Activated CD8-positive, alpha-beta memory T cell treated with anti-CD3 and anti-CD28 coated beads, Interleukin-2, amount 50 U/mL, for 24 hours (primary cell): Measurements from ENCODE around the gene PPP1R2B.
"Not testable (repeated sequence)": the region's sequence is repeated elsewhere in the genome, so short reads cannot be mapped to it uniquely, and the experiment has no call there.

ENCODE experiments used
- DNase-seq: peaks from one replicate; pipeline ENCODE4 v3.0.0-alpha.2; 2020; ENCODE audit errors: extremely low read depth

PPP1R2B gene

GRCh38 chr5:156850206-156850751 is at the start of gene PPP1R2B:
PPP1R2B (plus strand) TSS chr5:156850295; CDS start chr5:156850563, 268 bp downstream.
- no peak for DNase-seq

- DNase-seq: no peak
Measured at GRCh38 chr5:156800929-156801328, 49.2 kb upstream of the PPP1R2B start.

- DNase-seq: no peak
Measured at GRCh38 chr5:156802501-156802900, 47.6 kb upstream of the PPP1R2B start.

- no peak for DNase-seq
Measured at GRCh38 chr5:156803404-156803803, 46.7 kb upstream of the PPP1R2B start.

GRCh38 chr5:156812959-156813358 is 37.1 kb upstream of the PPP1R2B start:
- no peak for DNase-seq

GRCh38 chr5:156815988-156816599 is 34.0 kb upstream of the PPP1R2B start:
- no peak for DNase-seq

- no peak for DNase-seq
Measured at GRCh38 chr5:156819537-156819936, 30.6 kb upstream of the PPP1R2B start.

GRCh38 chr5:156819967-156820581 is 30.0 kb upstream of the PPP1R2B start:
- no peak for DNase-seq

- DNase-seq: no peak
Measured at GRCh38 chr5:156824241-156824640, 25.9 kb upstream of the PPP1R2B start.

- DNase-seq: no peak
Measured at GRCh38 chr5:156824800-156825199, 25.3 kb upstream of the PPP1R2B start.

GRCh38 chr5:156825688-156826087 is 24.4 kb upstream of the PPP1R2B start:
- DNase-seq: no peak

- DNase-seq: no peak
Measured at GRCh38 chr5:156826150-156826549, 23.9 kb upstream of the PPP1R2B start.

GRCh38 chr5:156834916-156835315 is 15.2 kb upstream of the PPP1R2B start:
- no peak for DNase-seq

- no peak for DNase-seq
Measured at GRCh38 chr5:156835905-156836304, 14.2 kb upstream of the PPP1R2B start.

- DNase-seq: no peak
Measured at GRCh38 chr5:156836846-156837245, 13.2 kb upstream of the PPP1R2B start.

- DNase-seq: no peak
Measured at GRCh38 chr5:156838961-156839360, 11.1 kb upstream of the PPP1R2B start.

- no peak for DNase-seq
Measured at GRCh38 chr5:156841737-156842136, 8.4 kb upstream of the PPP1R2B start.

- no peak for DNase-seq
Measured at GRCh38 chr5:156846914-156847313, 3.2 kb upstream of the PPP1R2B start.

- DNase-seq: not testable (repeated sequence)
Measured at GRCh38 chr5:156848447-156848846, 1.6 kb upstream of the PPP1R2B start.

GRCh38 chr5:156851880-156852279 is 1.8 kb downstream of the PPP1R2B start:
- no peak for DNase-seq

GRCh38 chr5:156853055-156853454 is 3.0 kb downstream of the PPP1R2B start:
- DNase-seq: not testable (repeated sequence)

GRCh38 chr5:156865427-156865826 is 15.3 kb downstream of the PPP1R2B start:
- no peak for DNase-seq

- DNase-seq: no peak
Measured at GRCh38 chr5:156870498-156870839, 20.4 kb downstream of the PPP1R2B start.

GRCh38 chr5:156871212-156871611 is 21.1 kb downstream of the PPP1R2B start:
- no peak for DNase-seq
